Body of pancreas (tissue), 4 donors: ENCODE data around the gene RPS6KB2.

Experiments used
- POLR2A ChIP-seq, 3 donors: fragments of 450-650 bp; IDR thresholded peaks; one replicate each; pipeline ENCODE4 v1.6.1; 2016; ENCODE audit warnings: antibody characterized with exemption in 3 of 3, mild to moderate bottlenecking in 2 of 3
- TF ChIP-seq, protein P1 (sequence below), 7 experiments: fragments of 450-650 bp in 4 of 7; fragments of 200-600 bp in 3 of 7; sonication (generic) in 3 of 7; IDR thresholded peaks; one replicate each; pipeline ENCODE4 v1.5.1; 2016 to 2019; ENCODE audit warnings: antibody characterized with exemption in 7 of 7

DNA sequence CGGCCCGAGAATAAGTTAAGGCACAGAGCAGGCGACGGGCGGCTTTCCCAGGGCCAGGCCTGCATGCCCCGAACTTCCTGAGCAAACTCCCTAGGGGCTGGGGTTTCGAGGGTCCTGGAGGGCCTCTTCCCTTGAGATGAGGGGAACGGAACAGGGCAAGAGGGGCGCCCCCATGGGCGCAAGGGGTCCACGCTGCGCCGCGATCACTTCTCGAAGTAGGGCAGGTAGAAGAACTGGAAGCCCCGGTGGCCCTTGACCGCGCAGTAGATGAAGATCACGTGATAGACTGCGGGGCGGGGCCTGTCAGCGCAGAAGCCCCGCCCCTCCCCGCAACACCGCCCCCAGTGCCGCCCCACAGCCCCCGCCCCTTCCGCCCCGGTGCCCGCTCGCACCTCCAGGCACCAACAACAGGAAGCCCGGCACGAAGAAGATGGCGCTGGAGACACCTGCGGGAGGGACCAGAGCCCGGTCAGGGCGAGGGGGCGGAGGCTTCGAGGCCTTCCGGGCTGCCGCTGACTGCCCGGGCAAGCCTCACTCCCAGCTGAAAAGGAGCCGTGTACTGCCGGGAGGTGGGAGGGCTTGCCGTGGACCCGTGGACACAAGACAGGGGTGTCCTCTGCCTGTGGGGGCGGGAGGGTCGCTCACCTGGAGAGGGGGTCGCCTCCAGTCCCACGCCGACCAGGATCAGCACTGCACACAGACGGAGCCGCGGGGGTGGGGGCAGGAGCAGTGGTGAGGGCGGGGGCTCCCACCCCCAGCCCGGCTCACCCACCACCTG, 36.3 kb downstream of the RPS6KB2 start:
- peak; percentile 53 to 86 (median 83) for TF ChIP-seq POLR2A (IDR thresholded peaks at IDR 0.05)
- TF ChIP-seq, protein P1, sequence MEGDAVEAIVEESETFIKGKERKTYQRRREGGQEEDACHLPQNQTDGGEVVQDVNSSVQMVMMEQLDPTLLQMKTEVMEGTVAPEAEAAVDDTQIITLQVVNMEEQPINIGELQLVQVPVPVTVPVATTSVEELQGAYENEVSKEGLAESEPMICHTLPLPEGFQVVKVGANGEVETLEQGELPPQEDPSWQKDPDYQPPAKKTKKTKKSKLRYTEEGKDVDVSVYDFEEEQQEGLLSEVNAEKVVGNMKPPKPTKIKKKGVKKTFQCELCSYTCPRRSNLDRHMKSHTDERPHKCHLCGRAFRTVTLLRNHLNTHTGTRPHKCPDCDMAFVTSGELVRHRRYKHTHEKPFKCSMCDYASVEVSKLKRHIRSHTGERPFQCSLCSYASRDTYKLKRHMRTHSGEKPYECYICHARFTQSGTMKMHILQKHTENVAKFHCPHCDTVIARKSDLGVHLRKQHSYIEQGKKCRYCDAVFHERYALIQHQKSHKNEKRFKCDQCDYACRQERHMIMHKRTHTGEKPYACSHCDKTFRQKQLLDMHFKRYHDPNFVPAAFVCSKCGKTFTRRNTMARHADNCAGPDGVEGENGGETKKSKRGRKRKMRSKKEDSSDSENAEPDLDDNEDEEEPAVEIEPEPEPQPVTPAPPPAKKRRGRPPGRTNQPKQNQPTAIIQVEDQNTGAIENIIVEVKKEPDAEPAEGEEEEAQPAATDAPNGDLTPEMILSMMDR (IDR thresholded peaks at IDR 0.05), result no peak
